ENCODE measurements around the gene HHLA2. TPM values are rescaled to one million over a fixed set of nuclear protein-coding genes. Genes with fewer than 3 reads are reported as not detected.

Gene HHLA2
- total and polyA plus RNA-seq, 9 donors = 0.12 to 1.1 (median 0.24) TPM; not detected in 5

DNA sequence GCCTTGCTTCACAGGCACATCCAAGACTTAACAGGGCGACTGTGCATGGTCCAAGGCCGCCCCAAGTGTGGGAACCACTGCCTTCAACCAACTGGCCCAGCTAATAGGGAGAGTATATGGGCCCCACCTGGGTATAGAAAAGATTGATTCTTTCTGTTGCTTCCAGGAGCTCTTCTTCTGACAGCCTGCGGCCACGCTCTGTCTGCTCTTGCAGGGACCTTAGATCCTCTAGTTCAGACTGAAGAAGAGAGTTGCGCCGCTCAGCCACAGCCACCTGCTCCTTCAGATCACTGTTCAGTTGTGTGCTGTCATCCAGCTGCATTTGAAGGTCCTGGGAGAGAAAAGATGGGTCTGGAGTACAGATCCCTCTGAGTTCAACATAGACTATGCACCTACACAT is 102.2 kb downstream of the HHLA2 start:
- no peaks in the 10 kb centered on the region for H3K27me3 ChIP-seq
- 93 to 98% (median 94%) methylated on average over 6 of the region's 6 CpGs for WGBS, 3 donors
- H3K9me3 ChIP-seq = no peaks in the 10 kb centered on the region
- peaks cover 1% of the 10 kb centered on the region for H3K4me1 ChIP-seq (ENCODE audit: insufficient read depth)
- no peak overlapping the region for H3K4me3 ChIP-seq
- intact Hi-C loops (cut with DNase I) = no loop called here
- H3K36me3 ChIP-seq = no peaks in the 10 kb centered on the region
- no peak overlapping the region for H3K27ac ChIP-seq
- no peak for DNase-seq
- TF ChIP-seq EP300 (IDR thresholded peaks at IDR 0.05) = no peak
- no peak for TF ChIP-seq CTCF (IDR thresholded peaks at IDR 0.05)
- TF ChIP-seq POLR2A (IDR thresholded peaks at IDR 0.05) = no peak

DNA sequence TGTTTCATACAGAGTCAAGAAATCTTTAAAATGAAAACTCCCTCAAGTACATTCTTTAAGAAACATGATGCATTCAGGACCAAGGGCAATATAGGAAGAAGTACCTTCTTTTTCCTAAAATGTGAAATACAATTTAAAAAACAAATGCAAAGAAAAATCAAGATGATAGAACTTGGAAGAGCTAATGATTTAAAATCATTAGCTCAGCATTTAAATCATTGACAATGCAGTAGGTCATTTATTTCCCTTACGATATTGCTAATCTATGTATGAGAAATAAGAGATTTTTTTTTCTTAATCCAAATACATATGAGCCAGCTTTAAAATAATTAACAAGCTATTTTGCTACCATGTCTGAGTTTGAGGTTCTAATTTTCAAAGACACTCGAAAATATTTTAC is 105.5 kb downstream of the HHLA2 start:
- 81 to 89% (median 85%) methylated on average over 2 of the region's 2 CpGs for WGBS, 3 donors
- intact Hi-C loops (cut with DNase I) = no loop called here

DNA sequence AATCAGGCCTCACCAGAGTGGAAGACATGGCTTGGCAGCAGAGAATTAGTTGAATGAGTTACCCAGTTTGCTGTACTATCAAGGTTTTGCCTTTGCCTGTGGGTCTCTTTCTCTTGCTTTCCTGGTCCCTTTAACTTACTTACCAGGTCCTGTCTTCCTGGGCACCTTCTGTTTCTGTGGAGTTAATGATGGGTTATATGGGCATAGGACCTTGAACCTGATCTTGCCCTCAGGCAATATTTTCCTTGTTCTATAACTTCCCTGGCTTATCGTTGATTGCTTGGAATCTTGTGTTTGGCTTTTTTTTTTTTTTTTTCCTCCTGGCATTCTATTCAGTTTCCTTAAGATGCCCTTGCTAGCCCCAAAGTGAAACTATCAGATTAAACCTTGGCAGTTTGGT is 106.8 kb downstream of the HHLA2 start:
- H3K9me3 ChIP-seq = no peaks in the 10 kb centered on the region
- H3K27ac ChIP-seq = no peak overlapping the region
- intact Hi-C loops (cut with DNase I) = no loop called here
- no peaks in the 10 kb centered on the region for H3K27me3 ChIP-seq
- WGBS, 3 donors = 17 to 36% (median 23%) methylated on average over 1 of the region's 1 CpG
- DNase-seq = no peak
- no peak overlapping the region for H3K4me3 ChIP-seq
- no peaks in the 10 kb centered on the region for H3K36me3 ChIP-seq
- H3K4me1 ChIP-seq (ENCODE audit: insufficient read depth) = peaks cover 1% of the 10 kb centered on the region
- TF ChIP-seq POLR2A (IDR thresholded peaks at IDR 0.05) (no peak), CTCF (IDR thresholded peaks at IDR 0.05) (no peak), EP300 (IDR thresholded peaks at IDR 0.05) (no peak)

More for the DNA sequence above, 105.5 kb downstream of the HHLA2 start:
- DNase-seq = no peak
- peaks cover 1% of the 10 kb centered on the region for H3K4me1 ChIP-seq (ENCODE audit: insufficient read depth)
- H3K27ac ChIP-seq = no peak overlapping the region
- H3K27me3 ChIP-seq = no peaks in the 10 kb centered on the region
- H3K36me3 ChIP-seq = no peaks in the 10 kb centered on the region
- no peak overlapping the region for H3K4me3 ChIP-seq
- no peaks in the 10 kb centered on the region for H3K9me3 ChIP-seq
- TF ChIP-seq POLR2A (IDR thresholded peaks at IDR 0.05) = no peak
- TF ChIP-seq CTCF (IDR thresholded peaks at IDR 0.05) = no peak
- TF ChIP-seq EP300 (IDR thresholded peaks at IDR 0.05) = no peak

- DNase-seq = no peak
- intact Hi-C loops (cut with DNase I) = no loop called here
- Histone ChIP-seq H3K27ac (no peak overlapping the region), H3K9me3 (no peaks in the 10 kb centered on the region), H3K36me3 (no peaks in the 10 kb centered on the region), H3K27me3 (no peaks in the 10 kb centered on the region), H3K4me1 (ENCODE audit: insufficient read depth) (peaks cover 1% of the 10 kb centered on the region), H3K4me3 (no peak overlapping the region)
- 43 to 56% (median 46%) methylated on average over 4 of the region's 4 CpGs for WGBS, 3 donors
- TF ChIP-seq POLR2A (IDR thresholded peaks at IDR 0.05) (no peak), EP300 (IDR thresholded peaks at IDR 0.05) (no peak), CTCF (IDR thresholded peaks at IDR 0.05) (no peak)
These were observed 107.5 kb downstream of the HHLA2 start for GRCh38 chr3:108403686-108404345.
